CD4-positive, alpha-beta memory T cell (primary cell): ENCODE data around the gene CACNG1. TPM values are rescaled to one million over a fixed set of nuclear protein-coding genes. Genes with fewer than 3 reads are reported as not detected.

Experiments
- CTCF ChIA-PET: fragments of 350-600 bp; sonication (Branson Sonifier 250); formaldehyde crosslinking; loops from one replicate; lab custom pipeline; 2021; ENCODE audit warnings: inconsistent platforms; ENCODE audit not compliant: partially characterized antibody; lab: Charles Lee
- POLR2A ChIA-PET: fragments of 350-600 bp; sonication (Branson Sonifier 250); formaldehyde crosslinking; loops from one replicate; lab custom pipeline; 2021; ENCODE audit not compliant: partially characterized antibody; lab: Charles Lee
- DNase-seq, 5 donors: peaks; one replicate each; pipeline versions ENCODE4 v3.0.0 to v3.0.0-alpha.2; 2020 to 2022; ENCODE audit warnings: mixed read lengths in 1 of 5
- H3K27ac ChIP-seq: one replicate; pipeline ENCODE4 v1.7.0; 2013; ENCODE audit warnings: low read depth, low read length
- H3K27me3 ChIP-seq: 2 replicates; pipeline ENCODE4 v1.7.0; 2013; ENCODE audit warnings: mild to moderate bottlenecking, low read length, moderate library complexity; ENCODE audit not compliant: insufficient read depth
- H3K36me3 ChIP-seq: 2 replicates; pipeline ENCODE4 v1.7.0; 2013; ENCODE audit warnings: mild to moderate bottlenecking, low read length, moderate library complexity; ENCODE audit not compliant: insufficient read depth
- H3K4me1 ChIP-seq: 2 replicates; pipeline ENCODE4 v1.7.0; 2013; ENCODE audit warnings: mild to moderate bottlenecking, low read length, moderate library complexity; ENCODE audit not compliant: insufficient read depth
- H3K4me3 ChIP-seq, 2 donors: one replicate each; pipeline ENCODE4 v1.7.0; 2013; ENCODE audit warnings: low read length in 2 of 2, mild to moderate bottlenecking in 1 of 2
- H3K9me3 ChIP-seq, 2 donors: one replicate each; pipeline ENCODE4 v1.7.0; 2013; ENCODE audit warnings: low read length in 2 of 2, control low read depth in 1 of 2; ENCODE audit not compliant: control insufficient read depth in 1 of 2
- H3K27ac Mint-ChIP-seq, 7 donors: one replicate each; pipeline ENCODE4 v1.8.0; 2020 to 2021; ENCODE audit warnings: mixed read lengths in 7 of 7, mild to moderate bottlenecking in 6 of 7, inconsistent platforms in 3 of 7, moderate library complexity in 3 of 7
- H3K27me3 Mint-ChIP-seq, 2 donors: one replicate each; pipeline ENCODE4 v1.8.0; 2020 to 2021; ENCODE audit warnings: mixed read lengths in 2 of 2
- H3K36me3 Mint-ChIP-seq, 2 donors: one replicate each; pipeline ENCODE4 v1.8.0; 2020 to 2021; ENCODE audit warnings: mixed read lengths in 2 of 2, inconsistent platforms in 1 of 2, mild to moderate bottlenecking in 1 of 2
- H3K4me1 Mint-ChIP-seq, 4 donors: one replicate each; pipeline ENCODE4 v1.8.0; 2020 to 2021; ENCODE audit warnings: mixed read lengths in 4 of 4, mild to moderate bottlenecking in 1 of 4
- H3K4me3 Mint-ChIP-seq, 8 donors: one replicate each; pipeline ENCODE4 v1.8.0; 2020 to 2021; ENCODE audit warnings: mixed read lengths in 8 of 8, mild to moderate bottlenecking in 7 of 8, moderate library complexity in 6 of 8, inconsistent platforms in 3 of 8
- H3K9me3 Mint-ChIP-seq, 8 donors: one replicate each; pipeline ENCODE4 v1.8.0; 2020 to 2021; ENCODE audit warnings: mixed read lengths in 8 of 8, mild to moderate bottlenecking in 5 of 8, inconsistent platforms in 3 of 8, moderate library complexity in 1 of 8
- intact Hi-C: fragments of 100-400 bp; cut with micrococcal nuclease; formaldehyde crosslinking; loops from one replicate; pipeline ENCODE4 v1.15.1; 2023
- polyA plus RNA-seq, 2 donors: library from polyadenylated mRNA; unstranded; fragments of 300-500 nt; fragmentation: Illumina TruSeq; gene quantifications; one replicate each; pipeline ENCODE4 v1.2.3, GENCODE V29; 2021
- total RNA-seq, 2 experiments: library from RNA; stranded (reverse); gene quantifications; one replicate each; pipeline ENCODE4 v1.2.3, GENCODE V29; 2021

CACNG1 gene
- total and polyA plus RNA-seq, 4 experiments from 2014 or later = not detected

DNA sequence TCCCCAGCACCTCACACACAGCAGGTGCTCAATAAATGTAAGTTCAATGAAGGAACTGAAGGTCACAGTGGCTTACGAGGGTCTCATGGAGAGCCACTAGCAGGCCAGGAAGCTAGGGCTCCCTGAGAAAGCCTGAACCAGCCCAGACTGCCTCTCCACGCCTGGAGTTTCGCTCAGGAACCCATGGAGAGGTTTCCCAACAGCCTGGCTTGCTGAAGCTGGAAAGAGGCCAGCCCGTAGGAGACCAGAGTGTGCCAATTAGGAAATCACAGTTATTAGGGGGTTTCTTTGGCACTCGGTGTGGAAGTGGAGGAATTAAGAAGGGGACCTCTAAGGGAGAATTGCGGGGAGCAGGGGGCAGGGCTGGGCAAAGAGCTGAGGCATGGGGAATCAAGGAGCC, 36.3 kb upstream of the CACNG1 start:
- Mint-ChIP-seq H3K9me3 (peaks cover 0 to 6% (median 3%) of the 10 kb centered on the region in 8 donors), H3K4me3 (no peak overlapping the region), H3K27me3 (peaks cover 11 to 33% of the 10 kb centered on the region in 2 donors), H3K4me1 (no peaks in the 10 kb centered on the region), H3K36me3 (no peaks in the 10 kb centered on the region), H3K27ac (no peak overlapping the region)
- H3K4me1 ChIP-seq = no peaks in the 10 kb centered on the region
- intact Hi-C loops = no loop called here
- no peak for DNase-seq
- ChIA-PET CTCF (no interaction called here), POLR2A (no interaction called here)
- no peaks in the 10 kb centered on the region for H3K27me3 ChIP-seq
- no peak overlapping the region for H3K4me3 ChIP-seq
- H3K36me3 ChIP-seq = no peaks in the 10 kb centered on the region
- H3K9me3 ChIP-seq = no peaks in the 10 kb centered on the region
- no peak overlapping the region for H3K27ac ChIP-seq

DNA sequence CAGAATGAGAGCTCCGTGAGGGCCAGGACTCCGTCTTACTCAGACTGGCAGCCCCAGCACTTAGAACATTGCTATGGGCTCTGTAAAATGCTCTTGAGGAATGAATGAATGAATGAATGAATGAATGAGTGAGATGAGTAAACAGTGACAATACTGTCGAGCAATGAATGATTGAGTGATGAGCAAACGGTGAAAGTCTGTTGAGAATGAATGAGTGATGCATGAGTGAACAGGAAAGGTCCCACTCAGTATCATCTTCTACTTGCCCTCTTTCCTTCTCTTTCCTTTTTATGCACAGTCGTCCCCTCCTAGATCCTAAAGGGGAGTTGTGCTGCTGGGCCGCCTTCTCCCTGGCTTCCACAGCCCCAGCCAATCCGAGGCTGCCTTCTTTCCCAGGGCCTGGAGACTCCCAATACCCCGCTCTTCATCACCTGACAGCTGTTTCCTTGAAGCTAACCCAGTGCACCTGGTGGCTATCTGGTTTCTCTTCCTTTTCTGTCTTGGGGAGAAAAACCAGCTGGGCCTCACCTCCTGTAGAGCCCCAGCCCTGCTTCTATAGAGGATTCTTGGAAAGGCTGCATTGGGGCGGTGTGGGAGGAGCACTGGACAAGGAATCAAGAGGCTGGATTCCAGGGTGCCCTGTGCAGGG, 32.7 kb upstream of the CACNG1 start:
- H3K36me3 Mint-ChIP-seq = no peaks in the 10 kb centered on the region
- H3K4me1 ChIP-seq = no peaks in the 10 kb centered on the region
- H3K9me3 Mint-ChIP-seq = peaks cover 0 to 6% (median 2%) of the 10 kb centered on the region in 8 donors
- H3K4me1 Mint-ChIP-seq = no peaks in the 10 kb centered on the region
- no peaks in the 10 kb centered on the region for H3K9me3 ChIP-seq
- H3K27me3 Mint-ChIP-seq = peaks cover 9 to 23% of the 10 kb centered on the region in 2 donors
- no peak overlapping the region for H3K27ac ChIP-seq
- H3K4me3 ChIP-seq = no peak overlapping the region
- CTCF ChIA-PET = no interaction called here
- DNase-seq = no peak
- H3K27me3 ChIP-seq = no peaks in the 10 kb centered on the region
- no peak overlapping the region for H3K4me3 Mint-ChIP-seq
- no peak overlapping the region for H3K27ac Mint-ChIP-seq
- intact Hi-C loops = no loop called here
- POLR2A ChIA-PET = no interaction called here
- no peaks in the 10 kb centered on the region for H3K36me3 ChIP-seq

DNA sequence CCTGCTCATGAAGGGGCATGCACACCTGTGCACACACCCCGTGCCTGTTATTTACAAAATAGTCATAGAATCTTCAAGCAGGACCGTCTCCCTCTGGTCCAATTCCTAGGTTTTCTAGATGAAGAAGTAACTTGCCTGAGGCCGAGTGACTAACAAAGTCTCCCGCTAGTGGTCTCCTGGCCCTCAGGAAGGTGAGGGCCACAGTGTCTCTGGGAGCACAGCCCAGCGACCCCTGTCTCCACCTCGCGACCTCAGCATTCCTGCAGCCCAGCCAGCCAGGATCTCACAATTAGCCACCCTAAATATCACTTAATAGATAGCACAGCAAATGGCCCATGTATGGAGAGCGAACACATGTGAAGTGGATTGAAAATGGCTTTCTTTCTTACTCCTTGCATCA, 30.5 kb upstream of the CACNG1 start:
- ChIA-PET CTCF (no interaction called here), POLR2A (no interaction called here)
- Histone ChIP-seq H3K9me3 (no peaks in the 10 kb centered on the region), H3K4me3 (no peak overlapping the region), H3K36me3 (no peaks in the 10 kb centered on the region), H3K4me1 (no peaks in the 10 kb centered on the region), H3K27ac (no peak overlapping the region), H3K27me3 (no peaks in the 10 kb centered on the region)
- no peak for DNase-seq
- Mint-ChIP-seq H3K27ac (no peak overlapping the region), H3K4me3 (no peak overlapping the region), H3K36me3 (no peaks in the 10 kb centered on the region), H3K4me1 (no peaks in the 10 kb centered on the region), H3K9me3 (peaks cover 0 to 4% (median 0%) of the 10 kb centered on the region in 8 donors), H3K27me3 (peaks cover 8 to 17% of the 10 kb centered on the region in 2 donors)
- intact Hi-C loops = no loop called here

DNA sequence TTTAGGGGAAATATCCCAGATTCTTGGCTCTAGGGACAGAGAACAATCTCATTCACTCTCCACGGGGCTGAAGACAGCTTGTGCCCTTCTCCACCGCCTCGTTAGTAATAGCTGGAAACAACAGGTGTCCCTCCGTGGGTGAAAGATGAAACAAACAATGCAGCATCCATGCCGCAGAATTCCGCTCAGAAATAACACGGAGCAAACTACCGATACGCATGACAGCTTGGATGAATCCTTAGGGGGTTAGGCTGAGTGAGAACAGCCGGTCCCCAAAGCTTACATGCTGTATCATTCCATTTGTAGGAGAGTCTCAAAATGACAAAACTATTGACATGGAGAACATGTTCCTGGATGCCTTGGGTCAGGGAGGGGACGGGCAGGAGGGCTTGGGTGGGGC, 29.4 kb upstream of the CACNG1 start:
- POLR2A ChIA-PET = no interaction called here
- Histone ChIP-seq H3K27me3 (no peaks in the 10 kb centered on the region), H3K27ac (no peak overlapping the region), H3K9me3 (no peaks in the 10 kb centered on the region), H3K4me3 (no peak overlapping the region), H3K4me1 (no peaks in the 10 kb centered on the region), H3K36me3 (no peaks in the 10 kb centered on the region)
- intact Hi-C loops = no loop called here
- CTCF ChIA-PET = no interaction called here
- H3K4me1 Mint-ChIP-seq = no peaks in the 10 kb centered on the region
- no peak overlapping the region for H3K4me3 Mint-ChIP-seq
- no peak for DNase-seq
- no peak overlapping the region for H3K27ac Mint-ChIP-seq
- H3K27me3 Mint-ChIP-seq = peaks cover 8 to 14% of the 10 kb centered on the region in 2 donors
- peaks cover 0 to under 1% (median 0%) of the 10 kb centered on the region in 8 donors for H3K9me3 Mint-ChIP-seq
- no peaks in the 10 kb centered on the region for H3K36me3 Mint-ChIP-seq

DNA sequence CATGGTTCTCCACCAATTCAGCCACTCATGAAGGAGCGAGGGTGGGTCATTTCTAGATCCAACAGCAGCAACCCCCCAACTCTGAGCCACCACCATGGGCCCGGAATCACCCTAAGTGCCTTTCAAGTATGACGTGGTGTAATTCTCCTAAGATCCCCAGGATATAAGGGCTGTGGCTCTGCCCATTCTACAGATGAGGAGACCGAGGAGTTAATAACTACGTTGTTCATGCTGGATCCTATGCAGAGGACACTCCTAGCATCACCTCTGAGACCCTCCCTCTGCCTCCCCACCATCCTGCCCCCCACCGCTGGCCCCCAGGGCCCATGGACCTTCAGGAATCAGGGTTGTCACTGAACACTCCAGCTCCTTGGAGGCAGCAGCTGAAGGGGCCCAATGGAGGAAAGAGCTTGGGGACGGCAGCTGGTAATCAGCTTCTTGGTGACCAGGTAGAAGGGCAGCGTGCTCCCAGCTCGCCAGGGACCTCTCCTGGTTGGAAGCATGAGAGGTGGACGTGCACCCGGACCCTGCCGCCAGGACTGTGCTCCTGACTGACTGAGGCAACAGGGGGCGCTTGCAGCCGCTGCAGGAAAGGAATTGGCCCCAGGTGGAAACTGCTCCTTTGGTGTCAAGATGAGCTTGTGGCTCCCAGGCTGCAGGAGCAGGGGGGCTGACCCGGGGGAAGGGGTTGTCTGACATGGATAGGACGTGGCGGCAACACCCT, 28.2 kb upstream of the CACNG1 start:
- Histone ChIP-seq H3K9me3 (no peaks in the 10 kb centered on the region), H3K4me3 (no peak overlapping the region), H3K27me3 (no peaks in the 10 kb centered on the region), H3K4me1 (no peaks in the 10 kb centered on the region), H3K36me3 (no peaks in the 10 kb centered on the region), H3K27ac (no peak overlapping the region)
- H3K4me1 Mint-ChIP-seq = no peaks in the 10 kb centered on the region
- H3K9me3 Mint-ChIP-seq = no peaks in the 10 kb centered on the region
- no peak overlapping the region for H3K27ac Mint-ChIP-seq
- DNase-seq = no peak
- peaks cover 7 to 9% of the 10 kb centered on the region in 2 donors for H3K27me3 Mint-ChIP-seq
- H3K4me3 Mint-ChIP-seq = no peak overlapping the region
- ChIA-PET CTCF (no interaction called here), POLR2A (no interaction called here)
- intact Hi-C loops = no loop called here
- H3K36me3 Mint-ChIP-seq = no peaks in the 10 kb centered on the region

DNA sequence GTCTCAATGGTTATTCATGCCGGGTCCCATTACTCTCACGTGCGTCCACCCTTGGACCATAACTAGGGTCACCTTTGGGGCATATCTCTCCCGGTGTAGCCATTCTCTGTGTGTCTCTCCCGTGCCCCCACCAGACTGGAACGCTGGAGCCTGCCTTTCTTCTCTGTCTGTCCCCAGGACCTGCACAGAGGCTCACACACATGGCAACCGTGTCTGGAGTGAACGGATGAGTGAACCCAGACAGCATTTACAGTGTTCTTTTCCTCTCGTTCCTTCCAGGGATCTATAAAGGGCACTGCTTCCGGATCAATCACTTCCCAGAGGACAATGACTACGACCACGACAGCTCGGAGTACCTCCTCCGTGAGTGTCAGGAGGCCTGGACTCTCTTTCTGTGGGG, 26.4 kb upstream of the CACNG1 start:
- no peaks in the 10 kb centered on the region for H3K36me3 Mint-ChIP-seq
- CTCF ChIA-PET = no interaction called here
- DNase-seq = no peak
- no peaks in the 10 kb centered on the region for H3K4me1 Mint-ChIP-seq
- Histone ChIP-seq H3K36me3 (no peaks in the 10 kb centered on the region), H3K27ac (no peak overlapping the region), H3K4me1 (no peaks in the 10 kb centered on the region), H3K4me3 (no peak overlapping the region), H3K27me3 (no peaks in the 10 kb centered on the region), H3K9me3 (no peaks in the 10 kb centered on the region)
- H3K27me3 Mint-ChIP-seq = peaks cover 5% of the 10 kb centered on the region in 2 donors
- H3K4me3 Mint-ChIP-seq = no peak overlapping the region
- POLR2A ChIA-PET = no interaction called here
- H3K9me3 Mint-ChIP-seq = no peaks in the 10 kb centered on the region
- intact Hi-C loops = no loop called here
- no peak overlapping the region for H3K27ac Mint-ChIP-seq

DNA sequence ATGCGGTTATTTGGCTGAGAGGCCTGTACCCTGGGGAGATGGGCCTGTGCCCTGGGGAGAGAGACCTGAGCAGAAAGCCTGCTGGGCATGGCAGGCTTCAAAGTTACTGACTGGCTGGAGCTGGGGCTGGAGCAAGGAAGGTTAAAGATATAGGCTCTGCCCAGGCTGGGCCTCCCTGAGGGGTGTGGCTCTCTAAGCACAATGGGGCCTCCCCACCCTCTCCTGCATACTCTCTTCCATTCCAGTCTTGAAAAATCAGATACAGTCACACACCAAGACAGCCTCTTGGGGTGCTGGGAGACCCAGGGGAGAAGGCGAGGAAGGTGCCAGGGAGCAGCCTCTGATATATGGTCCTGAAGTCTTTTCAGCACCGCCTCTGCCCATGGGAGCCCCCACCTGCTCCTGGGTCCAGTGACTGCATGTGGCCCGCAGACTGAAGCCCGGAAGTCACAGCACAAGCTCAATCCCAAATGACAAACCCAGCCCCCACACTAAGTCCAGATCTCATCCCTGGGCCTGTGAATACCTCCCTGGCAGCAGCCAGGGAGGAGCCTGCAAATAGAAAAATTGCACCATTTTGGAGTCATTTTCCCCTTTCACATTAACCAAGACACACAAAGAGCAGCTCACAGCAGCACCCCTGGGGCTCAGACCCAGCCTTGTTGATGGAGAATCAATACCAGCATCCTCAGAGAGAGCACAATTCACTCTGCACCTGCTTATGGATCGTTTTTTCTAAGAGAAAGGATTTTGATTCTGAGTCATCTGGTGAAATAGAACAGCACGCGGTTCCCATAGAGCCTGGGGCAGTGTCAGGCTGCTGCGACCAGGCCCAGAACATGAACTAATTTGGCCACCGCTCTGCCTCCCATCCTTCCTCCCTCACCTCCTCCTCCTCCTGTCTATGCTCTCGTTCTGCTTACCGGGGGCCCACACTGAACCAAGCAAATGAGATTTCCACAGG, 25.6 kb upstream of the CACNG1 start:
- Mint-ChIP-seq H3K36me3 (no peaks in the 10 kb centered on the region), H3K9me3 (no peaks in the 10 kb centered on the region), H3K27ac (no peak overlapping the region), H3K27me3 (peaks cover 5% of the 10 kb centered on the region in 2 donors), H3K4me3 (no peak overlapping the region), H3K4me1 (no peaks in the 10 kb centered on the region)
- no peak for DNase-seq
- POLR2A ChIA-PET = no interaction called here
- intact Hi-C loops = no loop called here
- H3K4me1 ChIP-seq = no peaks in the 10 kb centered on the region
- CTCF ChIA-PET = no interaction called here
- no peaks in the 10 kb centered on the region for H3K27me3 ChIP-seq
- no peak overlapping the region for H3K27ac ChIP-seq
- H3K9me3 ChIP-seq = no peaks in the 10 kb centered on the region
- H3K4me3 ChIP-seq = no peak overlapping the region
- H3K36me3 ChIP-seq = no peaks in the 10 kb centered on the region
